Lower leg skin (tissue), 3 donors: ENCODE data around the gene SLC52A3.

Experiments
- CTCF ChIP-seq, 3 donors: fragments of 450-650 bp; IDR thresholded peaks; one replicate each; pipeline ENCODE4 v1.5.1; 2016; ENCODE audit warnings: antibody characterized with exemption in 3 of 3, mild to moderate bottlenecking in 3 of 3, moderate library complexity in 2 of 3
- POLR2A ChIP-seq, 2 donors: fragments of 450-650 bp; IDR thresholded peaks; one replicate each; pipeline ENCODE4 v1.6.1; 2016 to 2017; ENCODE audit warnings: antibody characterized with exemption in 2 of 2, mild to moderate bottlenecking in 1 of 2, moderate library complexity in 1 of 2

- TF ChIP-seq CTCF (IDR thresholded peaks at IDR 0.05), result no peak
- TF ChIP-seq POLR2A (IDR thresholded peaks at IDR 0.05), result no peak
Measured at GRCh38 chr20:766906-767305, 1.4 kb downstream of the SLC52A3 start.
